ENCODE results near the gene NFIX.

GRCh38 chr19:13115936-13116281 lies 120.6 kb downstream of the NFIX start:
- TF ChIP-seq CTCF (conservative IDR thresholded peaks at IDR 0.05 in 1 of 2, IDR thresholded peaks at IDR 0.05 in 1 of 2; ENCODE audit: extremely low read depth in 1 of 2, insufficient read depth in 1 of 2, low read depth in 1 of 2, low read length in 2 of 2) (no peak), EZH2 (IDR thresholded peaks at IDR 0.05; ENCODE audit: borderline replicate concordance, low read length) (no peak)
